Body of pancreas (tissue), 4 donors: ENCODE measurements around the gene PERCC1. TPM values are rescaled to one million over a fixed set of nuclear protein-coding genes. Genes with fewer than 3 reads are reported as not detected.

Experiments
- ATAC-seq: fragments of 150-250 bp; one replicate; pipeline ENCODE4 v1.9.1; 2016
- DNase-seq, 4 donors: peaks; one replicate each; pipeline ENCODE4 v3.0.0-alpha.2; 2019
- H3K27ac ChIP-seq, 4 donors: fragments of 200-600 bp; sonication (generic); 1 replicate in 3 of 4; 2 replicates in 1 of 4; pipeline versions ENCODE4 v1.5.1 to v1.6.1; 2016 to 2019; ENCODE audit warnings: mild to moderate bottlenecking in 1 of 4, mixed read lengths in 1 of 4, moderate library complexity in 1 of 4
- H3K27me3 ChIP-seq, 2 donors: fragments of 200-600 bp; sonication (generic); one replicate each; pipeline ENCODE4 v1.6.0; 2016; ENCODE audit warnings: mild to moderate bottlenecking in 1 of 2
- H3K36me3 ChIP-seq, 2 donors: fragments of 200-600 bp; sonication (generic); replicated peaks in 1 of 2; 2 replicates each; pipeline ENCODE4 v1.5.1; 2016; ENCODE audit warnings: low read depth in 2 of 2; ENCODE audit not compliant: insufficient read depth in 1 of 2
- H3K4me1 ChIP-seq: fragments of 200-600 bp; sonication (generic); one replicate; pipeline ENCODE4 v1.6.0; 2016
- H3K4me3 ChIP-seq, 2 donors: fragments of 200-600 bp; sonication (generic); 1 replicate in 1 of 2; 2 replicates in 1 of 2; pipeline ENCODE4 v1.5.1; 2016 to 2019
- H3K9me3 ChIP-seq, 3 donors: fragments of 200-600 bp; sonication (generic); 1 replicate in 2 of 3; 2 replicates in 1 of 3; pipeline ENCODE4 v1.5.1; 2016
- CTCF ChIP-seq, 7 experiments: fragments of 450-650 bp in 4 of 7; fragments of 200-600 bp in 3 of 7; sonication (generic) in 3 of 7; IDR thresholded peaks; one replicate each; pipeline ENCODE4 v1.5.1; 2016 to 2019; ENCODE audit warnings: antibody characterized with exemption in 7 of 7
- POLR2A ChIP-seq, 3 donors: fragments of 450-650 bp; IDR thresholded peaks; one replicate each; pipeline ENCODE4 v1.6.1; 2016; ENCODE audit warnings: antibody characterized with exemption in 3 of 3, mild to moderate bottlenecking in 2 of 3
- WGBS, 2 donors: methylation state at CpG; one replicate each; pipeline ENCODE4 v1.1.5; 2017; 5-methylcytosine and 5-hydroxymethylcytosine counted together
- intact Hi-C: fragments of 100-400 bp; cut with DNase I; formaldehyde crosslinking; loops from one replicate; pipeline ENCODE4 v1.15.1; 2023
- total RNA-seq, 2 donors: library from RNA; depleted of rRNA; stranded (reverse); fragments of >200 nt; gene quantifications; one replicate each; pipeline ENCODE4 v1.1.0, GENCODE V29; 2016

Gene PERCC1
- total RNA-seq, 2 donors from 2014 or later = not detected

GRCh38 chr16:1464196-1464893, 33.5 kb downstream of the PERCC1 start:
- peaks cover 0 to 3% of the 10 kb centered on the region in 2 donors for H3K36me3 ChIP-seq
- no peaks in the 10 kb centered on the region for H3K9me3 ChIP-seq
- TF ChIP-seq CTCF (IDR thresholded peaks at IDR 0.05) = no peak
- TF ChIP-seq POLR2A (IDR thresholded peaks at IDR 0.05) = no peak
- H3K4me3 ChIP-seq = no peak overlapping the region
- ATAC-seq (no peak), DNase-seq (no peak)
- intact Hi-C loops = no loop called here
- H3K27ac ChIP-seq = no peak overlapping the region
- 84 to 92% methylated on average over 23 to 35 of the region's 41 CpGs for WGBS, 2 donors
- H3K4me1 ChIP-seq = no peaks in the 10 kb centered on the region
- H3K27me3 ChIP-seq = no peaks in the 10 kb centered on the region

GRCh38 chr16:1464894-1465566, 34.2 kb downstream of the PERCC1 start:
- Histone ChIP-seq H3K36me3 (peaks cover 0 to 3% of the 10 kb centered on the region in 2 donors), H3K27ac (no peak overlapping the region), H3K4me3 (no peak overlapping the region), H3K27me3 (no peaks in the 10 kb centered on the region), H3K4me1 (no peaks in the 10 kb centered on the region), H3K9me3 (no peaks in the 10 kb centered on the region)
- intact Hi-C loops = no loop called here
- ATAC-seq (no peak), DNase-seq (no peak)
- no peak for TF ChIP-seq CTCF (IDR thresholded peaks at IDR 0.05)
- TF ChIP-seq POLR2A (IDR thresholded peaks at IDR 0.05) = no peak
- WGBS, 2 donors = 88 to 94% methylated on average over 27 to 29 of the region's 33 CpGs

GRCh38 chr16:1465567-1465915, 34.7 kb downstream of the PERCC1 start:
- peaks cover 0 to 3% of the 10 kb centered on the region in 2 donors for H3K36me3 ChIP-seq
- H3K4me3 ChIP-seq = no peak overlapping the region
- no peaks in the 10 kb centered on the region for H3K9me3 ChIP-seq
- intact Hi-C loops = no loop called here
- TF ChIP-seq CTCF (IDR thresholded peaks at IDR 0.05) (no peak), POLR2A (IDR thresholded peaks at IDR 0.05) (no peak)
- ATAC-seq (no peak), DNase-seq (no peak)
- WGBS, 2 donors = 77% methylated on average over 10 of the region's 13 CpGs; no CpG with 5 or more reads in 1 of the 2 donors
- no peaks in the 10 kb centered on the region for H3K4me1 ChIP-seq
- H3K27me3 ChIP-seq = no peaks in the 10 kb centered on the region
- no peak overlapping the region for H3K27ac ChIP-seq

GRCh38 chr16:1466054-1466453, 35.2 kb downstream of the PERCC1 start:
- no peak overlapping the region for H3K27ac ChIP-seq
- no peaks in the 10 kb centered on the region for H3K36me3 ChIP-seq
- ATAC-seq = no peak
- no peaks in the 10 kb centered on the region for H3K4me1 ChIP-seq
- H3K27me3 ChIP-seq = no peaks in the 10 kb centered on the region
- 85 to 90% methylated on average over 3 to 19 of the region's 24 CpGs for whole genome bisulfite sequencing, 2 donors
- no peak overlapping the region for H3K4me3 ChIP-seq
- no peaks in the 10 kb centered on the region for H3K9me3 ChIP-seq
- intact Hi-C loops = no loop called here
- no peak for TF ChIP-seq CTCF (IDR thresholded peaks at IDR 0.05)
- no peak for DNase-seq
